ENCODE results near the gene DRC3. TPM values are rescaled to one million over a fixed set of nuclear protein-coding genes. Genes with fewer than 3 reads are reported as not detected.
A peak's percentile ranks its signal among the peaks of the same experiment; 100 is the strongest.

Gene DRC3
- total RNA-seq, 1 donor from 2014 or later = 1.7 TPM

- no peaks in the 10 kb centered on the region for H3K27me3 ChIP-seq (ENCODE audit: low read depth)
- intact Hi-C loops (cut with micrococcal nuclease) = no loop called here
- no peaks in the 10 kb centered on the region for H3K36me3 ChIP-seq
- DNase-seq = no peak
- no peak overlapping the region for H3K27ac ChIP-seq (replicated peaks)
- H3K4me1 ChIP-seq = peaks cover 80% of the 10 kb centered on the region
- H3K4me3 ChIP-seq = no peak overlapping the region
- H3K9me3 ChIP-seq (replicated peaks) = no peaks in the 10 kb centered on the region
- TF ChIP-seq CTCF (IDR thresholded peaks at IDR 0.05; ENCODE audit: borderline replicate concordance) = no peak
Observed at GRCh38 chr17:17964710-17965109, 8.0 kb upstream of the DRC3 start.

- intact Hi-C loops (cut with micrococcal nuclease) = no loop called here
- Histone ChIP-seq H3K9me3 (replicated peaks) (no peaks in the 10 kb centered on the region), H3K4me3 (no peak overlapping the region), H3K27me3 (ENCODE audit: low read depth) (no peaks in the 10 kb centered on the region), H3K36me3 (no peaks in the 10 kb centered on the region), H3K4me1 (peaks cover 80% of the 10 kb centered on the region), H3K27ac (replicated peaks) (no peak overlapping the region)
- no peak for TF ChIP-seq CTCF (IDR thresholded peaks at IDR 0.05; ENCODE audit: borderline replicate concordance)
- no peak for DNase-seq
Observed at GRCh38 chr17:17965152-17965721, 7.4 kb upstream of the DRC3 start.

- intact Hi-C loops (cut with micrococcal nuclease) = no loop called here
- TF ChIP-seq CTCF (IDR thresholded peaks at IDR 0.05; ENCODE audit: borderline replicate concordance) = no peak
- H3K4me1 ChIP-seq = peaks cover 85% of the 10 kb centered on the region
- H3K27ac ChIP-seq (replicated peaks) = no peak overlapping the region
- H3K36me3 ChIP-seq = no peaks in the 10 kb centered on the region
- DNase-seq = no peak
- no peaks in the 10 kb centered on the region for H3K9me3 ChIP-seq (replicated peaks)
- H3K27me3 ChIP-seq (ENCODE audit: low read depth) = no peaks in the 10 kb centered on the region
- H3K4me3 ChIP-seq = no peak overlapping the region
Observed at GRCh38 chr17:17966399-17966798, 6.3 kb upstream of the DRC3 start.

- Histone ChIP-seq H3K4me3 (peak overlapping the region; percentile 97), H3K36me3 (no peaks in the 10 kb centered on the region), H3K4me1 (peaks cover 68% of the 10 kb centered on the region), H3K27ac (replicated peaks) (peak overlapping the region; percentile 95), H3K27me3 (ENCODE audit: low read depth) (no peaks in the 10 kb centered on the region), H3K9me3 (replicated peaks) (no peaks in the 10 kb centered on the region)
- no peak for DNase-seq
- intact Hi-C loops (cut with micrococcal nuclease) = no loop called here
- no peak for TF ChIP-seq CTCF (IDR thresholded peaks at IDR 0.05; ENCODE audit: borderline replicate concordance)
Observed at GRCh38 chr17:17970699-17971430, 1.8 kb upstream of the DRC3 start.

GRCh38 chr17:17971431-17972125, 1.1 kb upstream of the DRC3 start:
- intact Hi-C loops (cut with micrococcal nuclease) = no loop called here
- peak overlapping the region; percentile 95 for H3K27ac ChIP-seq (replicated peaks)
- H3K4me3 ChIP-seq = peak overlapping the region; percentile 97
- no peaks in the 10 kb centered on the region for H3K9me3 ChIP-seq (replicated peaks)
- peak; percentile 41 for DNase-seq
- no peak for TF ChIP-seq CTCF (IDR thresholded peaks at IDR 0.05; ENCODE audit: borderline replicate concordance)
- H3K36me3 ChIP-seq = no peaks in the 10 kb centered on the region
- H3K4me1 ChIP-seq = peaks cover 63% of the 10 kb centered on the region
- no peaks in the 10 kb centered on the region for H3K27me3 ChIP-seq (ENCODE audit: low read depth)

Measured in left ventricle myocardium inferior (tissue), 1 donor.